Measurements from ENCODE around the gene ATF7.
A peak's percentile ranks its signal among the peaks of the same experiment; 100 is the strongest.

Gene ATF7

GRCh38 chr12:53462935-53463334 is 163.2 kb downstream of the ATF7 start:
- ATAC-seq: no peak
- no peaks in the 10 kb centered on the region for H3K27me3 Mint-ChIP-seq
- no peak overlapping the region for H3K4me3 Mint-ChIP-seq
- no peak for DNase-seq
- H3K36me3 Mint-ChIP-seq (ENCODE audit: low read depth): peaks cover 94% of the 10 kb centered on the region
- H3K9me3 Mint-ChIP-seq: no peaks in the 10 kb centered on the region
- H3K27ac Mint-ChIP-seq: peak overlapping the region; percentile 53
- H3K4me1 Mint-ChIP-seq: peaks cover 50% of the 10 kb centered on the region

- Mint-ChIP-seq H3K27me3 (no peaks in the 10 kb centered on the region), H3K27ac (peak overlapping the region; percentile 75), H3K36me3 (ENCODE audit: low read depth) (peaks cover 90% of the 10 kb centered on the region), H3K4me3 (no peak overlapping the region), H3K4me1 (peaks cover 51% of the 10 kb centered on the region), H3K9me3 (no peaks in the 10 kb centered on the region)
- DNase-seq (no peak), ATAC-seq (no peak)
Measured at GRCh38 chr12:53461591-53461990, 164.6 kb downstream of the ATF7 start.

GRCh38 chr12:53461059-53461458 is 165.1 kb downstream of the ATF7 start:
- no peak for ATAC-seq
- H3K9me3 Mint-ChIP-seq: no peaks in the 10 kb centered on the region
- H3K4me3 Mint-ChIP-seq: no peak overlapping the region
- H3K27me3 Mint-ChIP-seq: no peaks in the 10 kb centered on the region
- no peak for DNase-seq
- H3K36me3 Mint-ChIP-seq (ENCODE audit: low read depth): peaks cover 90% of the 10 kb centered on the region
- H3K4me1 Mint-ChIP-seq: peaks cover 53% of the 10 kb centered on the region
- H3K27ac Mint-ChIP-seq: peak overlapping the region; percentile 75

- DNase-seq: no peak
- no peaks in the 10 kb centered on the region for H3K9me3 Mint-ChIP-seq
- H3K27ac Mint-ChIP-seq: peak overlapping the region; percentile 62
- no peak for ATAC-seq
- peaks cover 66% of the 10 kb centered on the region for H3K4me1 Mint-ChIP-seq
- H3K4me3 Mint-ChIP-seq: no peak overlapping the region
- H3K36me3 Mint-ChIP-seq (ENCODE audit: low read depth): peaks cover 93% of the 10 kb centered on the region
- H3K27me3 Mint-ChIP-seq: no peaks in the 10 kb centered on the region
Measured at GRCh38 chr12:53459097-53459496, 167.1 kb downstream of the ATF7 start.

Data from activated naive CD8-positive, alpha-beta T cell treated with anti-CD3 and anti-CD28 coated beads, Interleukin-2, amount 50 U/mL, for 24 hours (primary cell).